Measurements from ENCODE around the gene IGFBP5. TPM values are rescaled to one million over a fixed set of nuclear protein-coding genes. Genes with fewer than 3 reads are reported as not detected.
A peak's percentile ranks its signal among the peaks of the same experiment; 100 is the strongest.

Gene IGFBP5
- 0.05 TPM in 1 of 2 replicates, not detected in the other for total RNA-seq
- polyA plus RNA-seq, result 0.03 and 0.06 TPM in 2 replicates
- 0.17 and 0.18 TPM in 2 replicates for polyA plus RNA-seq (2011; cell fraction: cytosol; rRNA removed)
- polyA plus RNA-seq (2011; cell fraction: nucleus; rRNA removed), result 0.11 TPM in 1 of 2 replicates, not detected in the other
- polyA plus RNA-seq (2012), result 0.05 and 0.10 TPM in 2 replicates
- not detected in 2 replicates for polyA minus RNA-seq
- polyA minus RNA-seq (2011; cell fraction: cytosol; rRNA and poly(A)+ RNA removed), result not detected
- 0.34 TPM in 1 of 2 replicates, not detected in the other for polyA minus RNA-seq (2011; cell fraction: nucleus; rRNA and poly(A)+ RNA removed)
- Bru-seq, nascent RNA, result not detected
- BruChase-seq, experiment 1, labeled RNA remaining after a 6-hour chase, result percentile 4 among the genes with signal in this experiment
- BruChase-seq, experiment 2, labeled RNA remaining after a 2-hour chase, result percentile 7 among the genes with signal in this experiment
- long read RNA-seq, result 0 reads

- ChIA-PET CTCF (interaction anchor here (0.6 to 2.0 kb wide), 6 partner anchors 11 to 1018 kb away, joined by 3 to 7 read pairs (median 5); no protein-coding TSS in a partner anchor), POLR2A (no interaction called here)
- intact Hi-C loops (cut with micrococcal nuclease) (loop anchor here (5.0 kb wide), 1 partner anchor 182 kb away; no protein-coding TSS in a partner anchor), dilution Hi-C loops (cut with MboI; ENCODE audit: extremely low pct_ligation_motif_present, low sequenced_read_pairs) (no loop called here)
- no peak within 1 kb of the TSS for H2AFZ ChIP-seq (ENCODE audit: low read depth, low read length)
- H3K4me3 ChIP-seq (replicated peaks in 1 of 3; ENCODE audit: insufficient read depth in 1 of 3, low read depth in 1 of 3, low read length in 3 of 3), result no peak within 1 kb of the TSS
- H3K9ac ChIP-seq (replicated peaks; ENCODE audit: extremely low read depth, insufficient read depth, low read length), result no peak within 1 kb of the TSS
- FAIRE-seq (peak; percentile 28), DNase-seq (ENCODE audit: low read depth, low spot score) (peak; percentile 11)
- H3K9me3 ChIP-seq (replicated peaks; ENCODE audit: control insufficient read depth, insufficient read depth, low read length), result no peaks in the 10 kb centered on the region
- no TSS peak for BruUV-seq (replicated peaks)
- H3K27ac ChIP-seq (ENCODE audit: insufficient read depth, low read depth, low read length), result no peak within 1 kb of the TSS
- no peaks in the 10 kb centered on the region for H3K9me1 ChIP-seq (replicated peaks; ENCODE audit: control insufficient read depth, extremely low read depth, insufficient read depth, low read length)
- H3K4me2 ChIP-seq (ENCODE audit: insufficient read depth, low read length), result no peak within 1 kb of the TSS
- no peaks in the 10 kb centered on the region for H4K20me1 ChIP-seq (replicated peaks; ENCODE audit: control insufficient read depth, extremely low read depth, insufficient read depth, low read length)
- TF ChIP-seq POLR2A (IDR thresholded peaks at IDR 0.05; ENCODE audit: low read depth, low read length) (no peak), EZH2 (IDR thresholded peaks at IDR 0.05; ENCODE audit: borderline replicate concordance, low read depth, low read length, severe bottlenecking) (no peak)
- TF ChIP-seq, protein P1, sequence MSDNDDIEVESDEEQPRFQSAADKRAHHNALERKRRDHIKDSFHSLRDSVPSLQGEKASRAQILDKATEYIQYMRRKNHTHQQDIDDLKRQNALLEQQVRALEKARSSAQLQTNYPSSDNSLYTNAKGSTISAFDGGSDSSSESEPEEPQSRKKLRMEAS (IDR thresholded peaks at IDR 0.05; ENCODE audit: insufficient read depth, insufficient read length), result no peak
- H3K4me1 ChIP-seq (ENCODE audit: control insufficient read depth, extremely low read depth, insufficient read depth, low read length), result peaks cover 20% of the 10 kb centered on the region
- no peaks in the 10 kb centered on the region for H3K36me3 ChIP-seq (ENCODE audit: control insufficient read depth in 2 of 2, extremely low read depth in 1 of 2, insufficient read depth in 2 of 2, low read length in 2 of 2)
- peaks cover 67 to 82% of the 10 kb centered on the region in 2 experiments for H3K27me3 ChIP-seq (ENCODE audit: control insufficient read depth in 2 of 2, insufficient read depth in 2 of 2, low read length in 2 of 2)
- H3K79me2 ChIP-seq (ENCODE audit: control insufficient read depth, insufficient read depth, low read length), result no peaks in the 10 kb centered on the region
Observed at GRCh38 chr2:216695401-216695821, at the start of gene IGFBP5. Gene IGFBP5, minus strand, starts transcription at chr2:216695549. Its CDS starts 774 bp downstream, at chr2:216694775.

DNA sequence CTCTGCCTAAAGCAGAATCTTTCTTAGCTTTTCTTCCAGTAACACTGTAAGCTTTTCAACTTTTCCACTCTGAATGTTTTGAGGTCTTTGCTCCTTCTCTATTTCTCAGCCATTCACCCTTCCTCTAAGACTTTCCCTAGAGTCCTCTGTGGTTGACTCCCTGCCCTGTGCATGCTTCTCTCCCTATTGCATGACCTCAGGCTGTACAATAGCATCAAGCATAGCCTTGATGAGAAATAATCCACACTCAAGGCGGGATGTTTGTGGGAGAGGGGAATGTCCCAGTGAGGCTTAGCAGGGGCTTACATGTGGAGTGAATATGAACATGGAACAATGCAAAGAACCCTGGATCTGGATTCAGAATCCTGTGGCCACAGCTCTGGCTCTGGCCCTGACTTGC, 48.4 kb upstream of the IGFBP5 start:
- no peak overlapping the region for H3K9ac ChIP-seq (replicated peaks; ENCODE audit: extremely low read depth, insufficient read depth, low read length)
- DNase-seq (ENCODE audit: low read depth, low spot score) (no peak), FAIRE-seq (no peak)
- CTCF ChIA-PET, result no interaction called here
- H3K4me3 ChIP-seq (replicated peaks in 1 of 3; ENCODE audit: insufficient read depth in 1 of 3, low read depth in 1 of 3, low read length in 3 of 3), result no peak overlapping the region
- H2AFZ ChIP-seq (ENCODE audit: low read depth, low read length), result no peak overlapping the region
- no peak overlapping the region for H3K27ac ChIP-seq (ENCODE audit: insufficient read depth, low read depth, low read length)
- no peaks in the 10 kb centered on the region for H4K20me1 ChIP-seq (replicated peaks; ENCODE audit: control insufficient read depth, extremely low read depth, insufficient read depth, low read length)
- no TSS peak for BruUV-seq (replicated peaks)
- no peak overlapping the region for H3K4me2 ChIP-seq (ENCODE audit: insufficient read depth, low read length)
- no peaks in the 10 kb centered on the region for H3K4me1 ChIP-seq (ENCODE audit: control insufficient read depth, extremely low read depth, insufficient read depth, low read length)
- POLR2A ChIA-PET, result no interaction called here
- TF ChIP-seq POLR2A (IDR thresholded peaks at IDR 0.05; ENCODE audit: low read depth, low read length) (no peak), JUN (IDR thresholded peaks at IDR 0.05; ENCODE audit: borderline replicate concordance, insufficient read depth, insufficient read length, low read depth) (no peak), GATA2 (IDR thresholded peaks at IDR 0.05; ENCODE audit: insufficient read depth, insufficient read length, low read depth, low read length) (no peak), MYC (IDR thresholded peaks at IDR 0.05; ENCODE audit: low read depth, low read length) (no peak), POLR2AphosphoS5 (IDR thresholded peaks at IDR 0.05; ENCODE audit: insufficient read depth, low read depth, low read length) (no peak), EZH2 (IDR thresholded peaks at IDR 0.05; ENCODE audit: borderline replicate concordance, low read depth, low read length, severe bottlenecking) (no peak), FOS (IDR thresholded peaks at IDR 0.05; ENCODE audit: borderline replicate concordance, insufficient read depth, low read length) (no peak), CTCF (IDR thresholded peaks at IDR 0.05; ENCODE audit: extremely low read depth in 1 of 2, insufficient read depth in 1 of 2, low read depth in 1 of 2, low read length in 2 of 2) (no peak)
- TF ChIP-seq, protein P1 (IDR thresholded peaks at IDR 0.05; ENCODE audit: insufficient read depth, insufficient read length), result no peak
- no peaks in the 10 kb centered on the region for H3K79me2 ChIP-seq (ENCODE audit: control insufficient read depth, insufficient read depth, low read length)
- no peaks in the 10 kb centered on the region for H3K36me3 ChIP-seq (ENCODE audit: control insufficient read depth in 2 of 2, extremely low read depth in 1 of 2, insufficient read depth in 2 of 2, low read length in 2 of 2)
- no peaks in the 10 kb centered on the region for H3K27me3 ChIP-seq (ENCODE audit: control insufficient read depth in 2 of 2, insufficient read depth in 2 of 2, low read length in 2 of 2)
- no peaks in the 10 kb centered on the region for H3K9me3 ChIP-seq (replicated peaks; ENCODE audit: control insufficient read depth, insufficient read depth, low read length)
- dilution Hi-C loops (cut with MboI; ENCODE audit: extremely low pct_ligation_motif_present, low sequenced_read_pairs) (no loop called here), intact Hi-C loops (cut with micrococcal nuclease) (no loop called here)
- no peaks in the 10 kb centered on the region for H3K9me1 ChIP-seq (replicated peaks; ENCODE audit: control insufficient read depth, extremely low read depth, insufficient read depth, low read length)
